ENCODE measurements around the gene FAM186B. TPM values are rescaled to one million over a fixed set of nuclear protein-coding genes. Genes with fewer than 3 reads are reported as not detected.

FAM186B gene
- total and polyA plus RNA-seq, 2 of the 13 experiments (the other 11 are each of a cell fraction or from before 2014, with no cell fraction given) = 0.07 to 0.20 TPM

- no peak for TF ChIP-seq GMEB2 (CRISPR knock-in tag; IDR thresholded peaks at IDR 0.05; ENCODE audit: low read depth)
- peak; percentile 67; the same call in 1 of the 2 replicates for TF ChIP-seq ZBTB25 (CRISPR knock-in tag; IDR thresholded peaks at IDR 0.05)
- no peak for TF ChIP-seq TP53 (CRISPR knock-in tag; conservative IDR thresholded peaks at IDR 0.05)
- no peak for TF ChIP-seq ZNF20 (CRISPR knock-in tag; IDR thresholded peaks at IDR 0.05)
- TF ChIP-seq THAP7 (CRISPR knock-in tag; IDR thresholded peaks at IDR 0.05) = no peak; the same call in 1 of the 2 replicates
- TF ChIP-seq ZHX2 (IDR thresholded peaks at IDR 0.05; ENCODE audit: low read depth) = peak; percentile 16; the same call in 1 of the 2 replicates
- TF ChIP-seq ZHX2 (CRISPR knock-in tag; IDR thresholded peaks at IDR 0.05; ENCODE audit: borderline replicate concordance) = no peak
- no peak for TF ChIP-seq ZFP82 (CRISPR knock-in tag; IDR thresholded peaks at IDR 0.05; ENCODE audit: borderline replicate concordance)
- 0 out of 2 replicates have a peak, but pooled peaks have one; percentile 11 for TF ChIP-seq NFATC3 (CRISPR knock-in tag; IDR thresholded peaks at IDR 0.05)
- no peak for TF ChIP-seq ZSCAN30 (CRISPR knock-in tag; IDR thresholded peaks at IDR 0.05)
- TF ChIP-seq PBX2 (CRISPR knock-in tag; IDR thresholded peaks at IDR 0.05) = no peak
- TF ChIP-seq SMAD1 (CRISPR knock-in tag; IDR thresholded peaks at IDR 0.05; ENCODE audit: borderline replicate concordance, low read depth) = no peak
- no peak for TF ChIP-seq EZH2 (conservative IDR thresholded peaks at IDR 0.05; ENCODE audit: low read depth, low read length)
- TF ChIP-seq ZNF343 (CRISPR knock-in tag; IDR thresholded peaks at IDR 0.05) = no peak; the same call in 1 of the 2 replicates
- no peak for TF ChIP-seq ZNF264 (CRISPR knock-in tag; IDR thresholded peaks at IDR 0.05)
- no peak for TF ChIP-seq ZNF431 (CRISPR knock-in tag; IDR thresholded peaks at IDR 0.05; ENCODE audit: borderline replicate concordance, low read depth)
- no peak for TF ChIP-seq ATF4 (CRISPR knock-in tag; IDR thresholded peaks at IDR 0.05)
These were observed 36.9 kb upstream of the FAM186B start (continued) for GRCh38 chr12:49642370-49642802.
